ENCODE measurements around the gene SLIT3. TPM values are rescaled to one million over a fixed set of nuclear protein-coding genes. Genes with fewer than 3 reads are reported as not detected.

Gene SLIT3
- total and polyA plus RNA-seq, 2 donors = 8.4 to 9.2 TPM

- 63% methylated on average over 4 of the region's 4 CpGs for WGBS
- Histone ChIP-seq H3K27ac (ENCODE audit: low read depth in 1 of 2, low read length in 1 of 2) (no peak overlapping the region), H3K4me1 (ENCODE audit: control insufficient read depth in 2 of 2, insufficient read depth in 2 of 2, low read length in 2 of 2) (no peaks in the 10 kb centered on the region), H3K27me3 (ENCODE audit: control insufficient read depth in 2 of 2, insufficient read depth in 1 of 2, low read length in 1 of 2) (no peaks in the 10 kb centered on the region), H3K4me3 (ENCODE audit: low read length in 2 of 2) (no peak overlapping the region), H3K9me3 (ENCODE audit: control insufficient read depth in 2 of 2, insufficient read depth in 1 of 2, low read length in 1 of 2) (no peaks in the 10 kb centered on the region), H3K36me3 (ENCODE audit: control insufficient read depth in 2 of 2, insufficient read depth in 2 of 2, low read length in 1 of 2) (no peaks in the 10 kb centered on the region)
- DNase-seq (ENCODE audit: low read depth in 6 of 9, low spot score in 9 of 9) = no peak
These were observed 169.2 kb downstream of the SLIT3 start for GRCh38 chr5:169131616-169132301.

- Histone ChIP-seq H3K27me3 (ENCODE audit: control insufficient read depth in 2 of 2, insufficient read depth in 1 of 2, low read length in 1 of 2) (no peaks in the 10 kb centered on the region), H3K27ac (ENCODE audit: low read depth in 1 of 2, low read length in 1 of 2) (no peak overlapping the region), H3K36me3 (ENCODE audit: control insufficient read depth in 2 of 2, insufficient read depth in 2 of 2, low read length in 1 of 2) (no peaks in the 10 kb centered on the region), H3K4me1 (ENCODE audit: control insufficient read depth in 2 of 2, insufficient read depth in 2 of 2, low read length in 2 of 2) (no peaks in the 10 kb centered on the region), H3K4me3 (ENCODE audit: low read length in 2 of 2) (no peak overlapping the region), H3K9me3 (ENCODE audit: control insufficient read depth in 2 of 2, insufficient read depth in 1 of 2, low read length in 1 of 2) (no peaks in the 10 kb centered on the region)
- WGBS = 94% methylated on average over 9 of the region's 9 CpGs
- DNase-seq (ENCODE audit: low read depth in 6 of 9, low spot score in 9 of 9) = no peak
These were observed 172.3 kb downstream of the SLIT3 start for GRCh38 chr5:169128679-169129078.

- Histone ChIP-seq H3K4me1 (ENCODE audit: control insufficient read depth in 2 of 2, insufficient read depth in 2 of 2, low read length in 2 of 2) (no peaks in the 10 kb centered on the region), H3K36me3 (ENCODE audit: control insufficient read depth in 2 of 2, insufficient read depth in 2 of 2, low read length in 1 of 2) (no peaks in the 10 kb centered on the region), H3K27ac (ENCODE audit: low read depth in 1 of 2, low read length in 1 of 2) (no peak overlapping the region), H3K27me3 (ENCODE audit: control insufficient read depth in 2 of 2, insufficient read depth in 1 of 2, low read length in 1 of 2) (no peaks in the 10 kb centered on the region), H3K4me3 (ENCODE audit: low read length in 2 of 2) (no peak overlapping the region), H3K9me3 (ENCODE audit: control insufficient read depth in 2 of 2, insufficient read depth in 1 of 2, low read length in 1 of 2) (no peaks in the 10 kb centered on the region)
- no peak for DNase-seq (ENCODE audit: low read depth in 6 of 9, low spot score in 9 of 9)
- WGBS = 86% methylated on average over 4 of the region's 4 CpGs
These were observed 173.5 kb downstream of the SLIT3 start for GRCh38 chr5:169127431-169127830.

- no peaks in the 10 kb centered on the region for H3K4me1 ChIP-seq (ENCODE audit: control insufficient read depth in 2 of 2, insufficient read depth in 2 of 2, low read length in 2 of 2)
- H3K36me3 ChIP-seq (ENCODE audit: control insufficient read depth in 2 of 2, insufficient read depth in 2 of 2, low read length in 1 of 2) = no peaks in the 10 kb centered on the region
- H3K9me3 ChIP-seq (ENCODE audit: control insufficient read depth in 2 of 2, insufficient read depth in 1 of 2, low read length in 1 of 2) = no peaks in the 10 kb centered on the region
- DNase-seq (ENCODE audit: low read depth in 6 of 9, low spot score in 9 of 9) = no peak
- H3K4me3 ChIP-seq (ENCODE audit: low read length in 2 of 2) = no peak overlapping the region
- H3K27ac ChIP-seq (ENCODE audit: low read depth in 1 of 2, low read length in 1 of 2) = no peak overlapping the region
- H3K27me3 ChIP-seq (ENCODE audit: control insufficient read depth in 2 of 2, insufficient read depth in 1 of 2, low read length in 1 of 2) = no peaks in the 10 kb centered on the region
- WGBS = 91% methylated on average over 3 of the region's 3 CpGs
These were observed 174.4 kb downstream of the SLIT3 start for GRCh38 chr5:169126481-169127021.

- 85% methylated on average over 7 of the region's 7 CpGs for WGBS
- H3K4me1 ChIP-seq (ENCODE audit: control insufficient read depth in 2 of 2, insufficient read depth in 2 of 2, low read length in 2 of 2) = no peaks in the 10 kb centered on the region
- H3K27ac ChIP-seq (ENCODE audit: low read depth in 1 of 2, low read length in 1 of 2) = no peak overlapping the region
- no peaks in the 10 kb centered on the region for H3K9me3 ChIP-seq (ENCODE audit: control insufficient read depth in 2 of 2, insufficient read depth in 1 of 2, low read length in 1 of 2)
- no peak overlapping the region for H3K4me3 ChIP-seq (ENCODE audit: low read length in 2 of 2)
- H3K36me3 ChIP-seq (ENCODE audit: control insufficient read depth in 2 of 2, insufficient read depth in 2 of 2, low read length in 1 of 2) = no peaks in the 10 kb centered on the region
- H3K27me3 ChIP-seq (ENCODE audit: control insufficient read depth in 2 of 2, insufficient read depth in 1 of 2, low read length in 1 of 2) = no peaks in the 10 kb centered on the region
- DNase-seq (ENCODE audit: low read depth in 6 of 9, low spot score in 9 of 9) = no peak
These were observed 175.4 kb downstream of the SLIT3 start for GRCh38 chr5:169125571-169125970.

GRCh38 chr5:169122951-169123350 lies 178.0 kb downstream of the SLIT3 start:
- no peaks in the 10 kb centered on the region for H3K4me1 ChIP-seq (ENCODE audit: control insufficient read depth in 2 of 2, insufficient read depth in 2 of 2, low read length in 2 of 2)
- H3K27ac ChIP-seq (ENCODE audit: low read depth in 1 of 2, low read length in 1 of 2) = no peak overlapping the region
- 61% methylated on average over 1 of the region's 1 CpG for WGBS
- no peak for DNase-seq (ENCODE audit: low read depth in 6 of 9, low spot score in 9 of 9)
- no peaks in the 10 kb centered on the region for H3K36me3 ChIP-seq (ENCODE audit: control insufficient read depth in 2 of 2, insufficient read depth in 2 of 2, low read length in 1 of 2)
- no peaks in the 10 kb centered on the region for H3K9me3 ChIP-seq (ENCODE audit: control insufficient read depth in 2 of 2, insufficient read depth in 1 of 2, low read length in 1 of 2)
- H3K4me3 ChIP-seq (ENCODE audit: low read length in 2 of 2) = no peak overlapping the region
- H3K27me3 ChIP-seq (ENCODE audit: control insufficient read depth in 2 of 2, insufficient read depth in 1 of 2, low read length in 1 of 2) = no peaks in the 10 kb centered on the region

- Histone ChIP-seq H3K4me3 (ENCODE audit: low read length in 2 of 2) (no peak overlapping the region), H3K27me3 (ENCODE audit: control insufficient read depth in 2 of 2, insufficient read depth in 1 of 2, low read length in 1 of 2) (no peaks in the 10 kb centered on the region), H3K4me1 (ENCODE audit: control insufficient read depth in 2 of 2, insufficient read depth in 2 of 2, low read length in 2 of 2) (no peaks in the 10 kb centered on the region), H3K27ac (ENCODE audit: low read depth in 1 of 2, low read length in 1 of 2) (no peak overlapping the region), H3K36me3 (ENCODE audit: control insufficient read depth in 2 of 2, insufficient read depth in 2 of 2, low read length in 1 of 2) (no peaks in the 10 kb centered on the region), H3K9me3 (ENCODE audit: control insufficient read depth in 2 of 2, insufficient read depth in 1 of 2, low read length in 1 of 2) (no peaks in the 10 kb centered on the region)
- 92% methylated on average over 5 of the region's 5 CpGs for WGBS
- DNase-seq (ENCODE audit: low read depth in 6 of 9, low spot score in 9 of 9) = no peak
These were observed 179.1 kb downstream of the SLIT3 start for GRCh38 chr5:169121630-169122420.

- H3K4me3 ChIP-seq (ENCODE audit: low read length in 2 of 2) = no peak overlapping the region
- no peaks in the 10 kb centered on the region for H3K4me1 ChIP-seq (ENCODE audit: control insufficient read depth in 2 of 2, insufficient read depth in 2 of 2, low read length in 2 of 2)
- 83% methylated on average over 6 of the region's 6 CpGs for WGBS
- H3K27ac ChIP-seq (ENCODE audit: low read depth in 1 of 2, low read length in 1 of 2) = no peak overlapping the region
- no peaks in the 10 kb centered on the region for H3K9me3 ChIP-seq (ENCODE audit: control insufficient read depth in 2 of 2, insufficient read depth in 1 of 2, low read length in 1 of 2)
- DNase-seq (ENCODE audit: low read depth in 6 of 9, low spot score in 9 of 9) = no peak
- H3K36me3 ChIP-seq (ENCODE audit: control insufficient read depth in 2 of 2, insufficient read depth in 2 of 2, low read length in 1 of 2) = no peaks in the 10 kb centered on the region
- H3K27me3 ChIP-seq (ENCODE audit: control insufficient read depth in 2 of 2, insufficient read depth in 1 of 2, low read length in 1 of 2) = no peaks in the 10 kb centered on the region
These were observed 181.5 kb downstream of the SLIT3 start for GRCh38 chr5:169119288-169120048.

Measured in thymus (tissue), 11 donors.